ENCODE measurements around the gene NRXN2.

Gene NRXN2

GRCh38 chr11:64696045-64696444 lies 27.0 kb downstream of the NRXN2 start:
- no peak overlapping the region for H3K27ac ChIP-seq (ENCODE audit: extremely low read depth, low read depth, low read length)
- no peak overlapping the region for H3K4me3 ChIP-seq (ENCODE audit: low read depth, low read length)
- CTCF ChIA-PET = interaction anchor here (0.6 to 2.1 kb wide), 4 partner anchors 8 to 1705 kb away, joined by 3 to 17 read pairs (median 4); no protein-coding TSS in a partner anchor
- no peaks in the 10 kb centered on the region for H3K4me1 ChIP-seq (ENCODE audit: control insufficient read depth, insufficient read depth, low read length)
- no peaks in the 10 kb centered on the region for H3K36me3 ChIP-seq (ENCODE audit: control insufficient read depth in 2 of 2, insufficient read depth in 1 of 2, low read length in 2 of 2)
- POLR2A ChIA-PET = no interaction called here
- no peaks in the 10 kb centered on the region for H3K9me3 ChIP-seq (ENCODE audit: control insufficient read depth, insufficient read depth, low read depth, low read length)
- TF ChIP-seq ZNF140 (tag by site-specific recombination; IDR thresholded peaks at IDR 0.05) = no peak
- TF ChIP-seq ZNF366 (tag by site-specific recombination; conservative IDR thresholded peaks at IDR 0.05) = peak; percentile 54

- no peak for TF ChIP-seq ZNF830 (tag by site-specific recombination; IDR thresholded peaks at IDR 0.05; ENCODE audit: low read depth)
- TF ChIP-seq ZNF146 (tag by site-specific recombination; IDR thresholded peaks at IDR 0.05) = no peak
- TF ChIP-seq CTCF (tag by site-specific recombination; IDR thresholded peaks at IDR 0.05) = no peak
- no peak for TF ChIP-seq ZNF391 (tag by site-specific recombination; IDR thresholded peaks at IDR 0.05; ENCODE audit: borderline replicate concordance, low read depth)
- no peak for TF ChIP-seq TSHZ1 (tag by site-specific recombination; IDR thresholded peaks at IDR 0.05; ENCODE audit: borderline replicate concordance)
- TF ChIP-seq ZNF157 (tag by site-specific recombination; IDR thresholded peaks at IDR 0.05) = no peak
- CTCF ChIA-PET = interaction anchor here (0.7 to 1.1 kb wide), 2 partner anchors 10 to 1705 kb away, joined by 3 to 4 read pairs; no protein-coding TSS in a partner anchor
- Histone ChIP-seq H3K9me3 (ENCODE audit: control insufficient read depth, insufficient read depth, low read depth, low read length) (no peaks in the 10 kb centered on the region), H3K27ac (ENCODE audit: extremely low read depth, low read depth, low read length) (no peak overlapping the region), H3K4me1 (ENCODE audit: control insufficient read depth, insufficient read depth, low read length) (no peaks in the 10 kb centered on the region), H3K4me3 (ENCODE audit: low read depth, low read length) (no peak overlapping the region), H3K36me3 (ENCODE audit: control insufficient read depth in 2 of 2, insufficient read depth in 1 of 2, low read length in 2 of 2) (no peaks in the 10 kb centered on the region)
- POLR2A ChIA-PET = no interaction called here
Observed at GRCh38 chr11:64695548-64695947, 27.4 kb downstream of the NRXN2 start.

GRCh38 chr11:64694821-64695365 lies 28.1 kb downstream of the NRXN2 start:
- no peaks in the 10 kb centered on the region for H3K9me3 ChIP-seq (ENCODE audit: control insufficient read depth, insufficient read depth, low read depth, low read length)
- H3K4me3 ChIP-seq (ENCODE audit: low read depth, low read length) = no peak overlapping the region
- H3K27ac ChIP-seq (ENCODE audit: extremely low read depth, low read depth, low read length) = no peak overlapping the region
- ChIA-PET POLR2A (no interaction called here), CTCF (no interaction called here)
- no peaks in the 10 kb centered on the region for H3K36me3 ChIP-seq (ENCODE audit: control insufficient read depth in 2 of 2, insufficient read depth in 1 of 2, low read length in 2 of 2)
- no peaks in the 10 kb centered on the region for H3K4me1 ChIP-seq (ENCODE audit: control insufficient read depth, insufficient read depth, low read length)
- TF ChIP-seq SCRT1 (tag by site-specific recombination; IDR thresholded peaks at IDR 0.05; ENCODE audit: borderline replicate concordance) (peak; percentile 73), ZNF624 (tag by site-specific recombination; IDR thresholded peaks at IDR 0.05) (no peak), ZNF501 (tag by site-specific recombination; IDR thresholded peaks at IDR 0.05) (no peak), ZNF416 (tag by site-specific recombination; IDR thresholded peaks at IDR 0.05) (no peak), IKZF3 (tag by site-specific recombination; IDR thresholded peaks at IDR 0.05) (no peak), ZIC2 (tag by site-specific recombination; IDR thresholded peaks at IDR 0.05) (no peak), ZNF426 (tag by site-specific recombination; IDR thresholded peaks at IDR 0.05) (no peak), ZBTB17 (tag by site-specific recombination; IDR thresholded peaks at IDR 0.05) (peak; percentile 58), ZNF529 (tag by site-specific recombination; IDR thresholded peaks at IDR 0.05; ENCODE audit: insufficient replicate concordance) (no peak), BCL11B (tag by site-specific recombination; IDR thresholded peaks at IDR 0.05; ENCODE audit: low read depth) (no peak), ZNF76 (tag by site-specific recombination; IDR thresholded peaks at IDR 0.05; ENCODE audit: borderline replicate concordance, low read depth) (no peak), SCRT2 (tag by site-specific recombination; IDR thresholded peaks at IDR 0.05) (peak; percentile 89), ZNF707 (tag by site-specific recombination; IDR thresholded peaks at IDR 0.05) (no peak), GLIS2 (tag by site-specific recombination; IDR thresholded peaks at IDR 0.05) (no peak), ZBTB7A (tag by site-specific recombination; IDR thresholded peaks at IDR 0.05; ENCODE audit: low read depth) (no peak)
- TF ChIP-seq, protein P1, sequence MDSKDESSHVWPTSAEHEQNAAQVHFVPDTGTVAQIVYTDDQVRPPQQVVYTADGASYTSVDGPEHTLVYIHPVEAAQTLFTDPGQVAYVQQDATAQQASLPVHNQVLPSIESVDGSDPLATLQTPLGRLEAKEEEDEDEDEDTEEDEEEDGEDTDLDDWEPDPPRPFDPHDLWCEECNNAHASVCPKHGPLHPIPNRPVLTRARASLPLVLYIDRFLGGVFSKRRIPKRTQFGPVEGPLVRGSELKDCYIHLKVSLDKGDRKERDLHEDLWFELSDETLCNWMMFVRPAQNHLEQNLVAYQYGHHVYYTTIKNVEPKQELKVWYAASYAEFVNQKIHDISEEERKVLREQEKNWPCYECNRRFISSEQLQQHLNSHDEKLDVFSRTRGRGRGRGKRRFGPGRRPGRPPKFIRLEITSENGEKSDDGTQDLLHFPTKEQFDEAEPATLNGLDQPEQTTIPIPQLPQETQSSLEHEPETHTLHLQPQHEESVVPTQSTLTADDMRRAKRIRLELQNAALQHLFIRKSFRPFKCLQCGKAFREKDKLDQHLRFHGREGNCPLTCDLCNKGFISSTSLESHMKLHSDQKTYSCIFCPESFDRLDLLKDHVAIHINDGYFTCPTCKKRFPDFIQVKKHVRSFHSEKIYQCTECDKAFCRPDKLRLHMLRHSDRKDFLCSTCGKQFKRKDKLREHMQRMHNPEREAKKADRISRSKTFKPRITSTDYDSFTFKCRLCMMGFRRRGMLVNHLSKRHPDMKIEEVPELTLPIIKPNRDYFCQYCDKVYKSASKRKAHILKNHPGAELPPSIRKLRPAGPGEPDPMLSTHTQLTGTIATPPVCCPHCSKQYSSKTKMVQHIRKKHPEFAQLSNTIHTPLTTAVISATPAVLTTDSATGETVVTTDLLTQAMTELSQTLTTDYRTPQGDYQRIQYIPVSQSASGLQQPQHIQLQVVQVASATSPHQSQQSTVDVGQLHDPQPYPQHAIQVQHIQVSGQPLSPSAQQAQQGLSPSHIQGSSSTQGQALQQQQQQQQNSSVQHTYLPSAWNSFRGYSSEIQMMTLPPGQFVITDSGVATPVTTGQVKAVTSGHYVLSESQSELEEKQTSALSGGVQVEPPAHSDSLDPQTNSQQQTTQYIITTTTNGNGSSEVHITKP (tag by site-specific recombination; IDR thresholded peaks at IDR 0.05) = peak; percentile 49
